ENCODE data around the gene LINGO3.
"Not testable (repeated sequence)": the region's sequence is repeated elsewhere in the genome, so short reads cannot be mapped to it uniquely, and the experiment has no call there.

LINGO3 gene

GRCh38 chr19:2303211-2303798, 4.6 kb downstream of the LINGO3 start:
- DNase-seq: no peak

GRCh38 chr19:2302319-2303210, 5.4 kb downstream of the LINGO3 start:
- no peak for DNase-seq

DNA sequence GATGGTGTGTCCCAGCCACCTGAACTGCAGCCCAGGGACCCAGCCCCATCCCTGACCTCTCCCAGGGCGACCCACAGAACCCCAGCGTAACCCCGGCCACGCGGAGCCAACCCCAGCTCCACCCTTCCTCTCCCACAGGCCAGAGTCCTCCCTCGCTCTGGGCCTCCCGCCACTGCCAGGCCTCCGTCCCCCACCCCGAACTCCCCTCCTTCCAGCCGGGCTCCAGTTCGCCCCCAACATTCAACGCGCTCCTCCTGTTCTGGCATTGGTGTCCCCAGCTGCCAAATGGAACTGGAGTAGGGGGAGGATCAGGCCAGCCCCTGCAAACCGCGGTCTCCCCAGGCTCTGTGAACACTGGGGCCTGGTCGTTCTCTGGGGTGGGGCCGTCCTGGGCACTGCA, 7.4 kb downstream of the LINGO3 start:
- no peak for DNase-seq

DNA sequence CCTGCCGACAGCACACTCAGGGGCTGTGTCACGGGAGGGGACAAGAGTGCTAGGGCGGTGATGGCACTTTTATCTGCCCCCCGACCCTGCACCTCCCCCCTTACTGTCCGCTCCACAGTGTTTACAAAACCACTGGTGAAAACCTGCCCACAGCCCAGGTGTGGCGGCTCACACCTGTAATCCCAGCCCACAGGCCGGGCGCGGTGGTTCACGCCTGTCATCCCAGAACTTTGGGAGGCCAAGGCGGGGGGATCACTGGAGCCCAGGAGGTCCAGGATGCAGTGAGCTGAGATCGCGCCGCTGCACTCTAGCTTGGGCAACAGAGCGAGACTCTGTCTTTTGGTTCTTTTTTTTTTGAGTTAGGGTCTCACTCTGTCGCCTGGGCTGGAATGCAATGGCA, 11.8 kb downstream of the LINGO3 start:
- DNase-seq: no peak

- no peak for DNase-seq
Measured at GRCh38 chr19:2294687-2295335, 13.1 kb downstream of the LINGO3 start.

DNA sequence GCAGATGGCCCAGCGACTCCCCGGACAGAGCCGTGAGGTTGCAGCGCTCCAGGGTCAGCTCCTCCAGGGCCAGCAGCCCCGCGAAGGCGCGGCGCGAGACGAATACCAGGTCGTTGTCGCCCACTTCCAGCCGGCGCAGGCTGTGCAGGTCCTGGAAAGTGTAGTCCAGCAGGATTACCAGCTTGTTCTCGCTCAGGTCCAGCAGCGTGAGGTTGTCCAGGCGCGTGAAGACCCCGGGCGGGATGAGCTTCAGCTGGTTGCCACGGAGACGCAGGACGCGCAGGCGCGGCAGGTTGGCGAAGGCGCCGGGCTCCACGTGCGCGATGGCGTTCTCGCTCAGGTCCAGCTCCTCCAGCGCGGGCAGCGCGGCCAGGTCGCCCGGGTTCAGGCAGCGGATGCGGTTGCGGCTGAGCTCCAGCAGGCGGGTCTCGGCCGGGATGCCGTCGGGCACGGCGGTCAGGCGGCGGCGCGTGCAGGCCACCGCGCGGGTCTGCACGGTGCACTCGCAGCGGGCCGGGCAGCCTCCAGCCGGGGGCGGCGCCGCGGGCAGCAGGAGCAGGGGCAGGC, 16.7 kb downstream of the LINGO3 start:
- DNase-seq: no peak

- no peak for DNase-seq
Measured at GRCh38 chr19:2290441-2291184, 17.3 kb downstream of the LINGO3 start.

DNA sequence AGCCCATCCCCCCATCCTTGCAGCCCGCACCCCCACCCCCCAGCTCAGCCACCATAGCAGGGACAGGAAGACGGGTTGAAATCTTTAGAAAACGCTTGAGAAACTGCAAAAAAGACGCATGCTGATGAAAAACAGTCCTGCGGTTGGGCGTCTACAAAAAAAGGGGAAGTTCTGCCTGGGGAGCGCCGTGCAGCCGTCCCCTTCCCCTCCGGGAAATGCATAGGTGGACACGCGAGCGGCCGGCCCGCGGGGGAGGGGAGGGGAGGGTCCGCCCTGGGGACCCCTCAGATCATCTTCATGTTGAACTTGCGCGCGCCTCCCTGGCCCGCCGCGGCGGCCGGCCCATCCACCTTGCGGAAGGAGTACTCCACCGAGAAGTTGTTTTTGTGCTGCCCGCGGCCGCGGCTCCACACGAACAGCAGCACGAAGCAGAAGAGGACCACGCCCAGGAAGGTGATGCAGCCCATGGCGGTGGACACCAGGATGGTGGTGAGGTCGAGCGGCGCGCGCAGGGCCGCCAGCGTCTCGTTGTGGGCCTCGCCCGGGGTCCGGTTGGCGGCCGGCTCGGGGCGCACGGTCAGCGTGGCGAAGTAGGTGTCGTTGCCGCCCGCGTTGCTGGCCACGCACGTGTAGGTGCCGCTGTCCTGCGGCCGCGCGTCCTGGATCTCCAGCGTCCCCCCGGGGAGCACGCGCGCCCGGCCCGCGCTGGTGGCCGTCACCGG, 18.1 kb downstream of the LINGO3 start:
- DNase-seq: peak; percentile 84

DNA sequence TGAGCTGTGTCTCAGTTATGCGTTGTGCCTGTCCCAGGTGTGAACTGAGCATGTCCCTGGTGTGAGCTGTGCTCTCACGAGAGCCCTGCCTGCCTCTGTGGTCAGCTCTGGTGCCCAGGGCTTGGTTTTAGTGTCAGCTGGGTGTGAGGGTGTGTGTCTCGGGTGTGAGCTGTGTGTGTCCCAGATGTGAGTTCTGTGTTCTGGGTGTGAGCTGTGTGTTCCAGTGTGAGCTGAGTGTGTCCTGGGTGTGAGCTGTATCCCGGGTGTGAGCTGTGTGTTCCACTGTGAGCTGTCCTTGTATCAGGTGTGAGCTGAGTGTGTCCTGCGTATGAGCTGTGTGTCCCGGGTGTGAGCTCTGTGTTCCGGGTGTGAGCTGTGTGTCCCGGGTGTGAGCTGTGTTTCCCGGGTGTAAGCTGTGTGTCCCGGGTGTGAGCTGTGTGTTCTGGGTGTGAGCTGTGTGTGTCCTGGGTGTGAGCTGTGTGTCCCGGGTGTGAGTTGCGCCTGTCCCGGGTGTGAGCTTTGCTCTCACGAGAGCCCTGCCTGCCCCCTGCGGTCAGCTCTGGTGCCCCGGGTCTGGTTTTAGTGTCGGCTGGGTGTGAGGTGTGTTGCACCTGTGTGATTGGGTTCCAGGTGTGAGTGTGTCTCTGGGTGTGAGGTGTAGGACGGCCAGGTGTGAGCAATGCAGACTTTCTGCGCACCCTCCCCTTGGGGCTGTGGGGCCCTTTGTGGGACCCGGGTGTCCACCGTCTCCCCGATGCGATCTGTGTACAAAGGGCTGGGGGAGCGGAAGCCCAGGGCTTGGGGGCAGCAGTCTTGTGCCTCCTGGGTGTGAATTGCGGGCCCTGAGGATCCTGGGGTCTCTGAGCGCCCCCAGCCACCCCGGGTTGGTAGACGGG, 18.9 kb downstream of the LINGO3 start:
- no peak for DNase-seq

DNA sequence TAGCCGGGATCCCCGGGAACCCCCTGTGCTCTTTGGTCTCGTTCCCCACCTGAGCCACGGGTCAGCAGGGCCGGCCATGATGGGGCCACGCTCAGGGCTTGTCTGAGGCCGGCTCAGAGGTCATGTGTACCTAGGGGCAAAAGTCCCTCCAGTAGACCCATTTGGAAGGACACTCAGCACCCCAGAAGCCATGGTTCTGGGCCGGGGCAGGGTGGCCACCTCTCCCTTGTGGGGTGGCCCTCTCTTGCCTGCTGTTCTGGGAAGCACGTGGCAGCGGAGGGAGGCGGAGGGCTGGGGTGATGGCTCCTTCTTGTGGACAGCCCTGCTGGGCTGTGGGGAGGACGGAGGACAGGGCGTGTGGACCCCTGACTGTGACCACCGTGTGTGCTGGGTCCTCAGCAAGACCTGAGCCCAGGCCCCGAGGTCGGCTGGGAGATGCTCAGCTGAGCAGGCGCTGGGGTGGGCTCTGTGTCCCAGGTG, 19.6 kb downstream of the LINGO3 start:
- no peak for DNase-seq

DNA sequence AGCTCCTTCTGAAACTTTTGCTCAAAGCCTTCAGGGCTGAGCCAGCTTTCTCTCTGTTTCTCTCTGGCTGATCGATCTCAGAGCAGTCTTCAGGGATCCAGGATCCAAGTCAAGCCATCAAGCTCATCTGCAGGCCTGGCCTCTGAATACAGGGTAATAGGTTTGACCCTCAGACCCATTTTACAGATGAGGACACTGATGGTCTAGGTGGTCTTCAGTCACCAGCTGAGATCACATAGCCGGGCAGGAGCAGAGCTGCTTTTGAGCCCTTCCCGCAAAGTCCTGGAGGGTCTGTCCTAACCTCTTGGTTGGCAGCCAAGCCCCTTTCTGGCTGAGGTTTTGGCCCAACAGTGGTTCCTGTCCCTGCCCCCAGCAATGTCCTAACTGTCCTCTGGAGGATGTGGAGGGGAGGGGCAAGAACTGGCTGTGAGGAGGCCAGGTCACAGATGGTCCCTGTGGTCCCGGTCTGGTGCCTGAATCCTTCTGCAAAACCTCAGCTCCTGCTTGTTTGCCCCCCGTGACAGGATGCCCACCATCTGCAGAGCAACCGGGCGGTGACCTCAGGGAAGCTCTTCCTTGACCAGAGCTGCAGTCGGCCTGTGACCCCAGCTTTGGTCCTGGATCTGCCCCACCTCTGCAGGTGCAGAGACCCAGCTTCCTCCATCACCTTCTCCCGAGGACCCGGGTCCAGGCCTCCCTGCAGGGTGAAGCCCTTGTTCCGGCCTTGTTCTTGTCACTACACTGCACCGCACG, 20.2 kb downstream of the LINGO3 start:
- no peak for DNase-seq

GRCh38 chr19:2286402-2287140, 21.4 kb downstream of the LINGO3 start:
- DNase-seq: no peak

- no peak for DNase-seq
Measured at GRCh38 chr19:2283835-2284507, 24.0 kb downstream of the LINGO3 start.

DNA sequence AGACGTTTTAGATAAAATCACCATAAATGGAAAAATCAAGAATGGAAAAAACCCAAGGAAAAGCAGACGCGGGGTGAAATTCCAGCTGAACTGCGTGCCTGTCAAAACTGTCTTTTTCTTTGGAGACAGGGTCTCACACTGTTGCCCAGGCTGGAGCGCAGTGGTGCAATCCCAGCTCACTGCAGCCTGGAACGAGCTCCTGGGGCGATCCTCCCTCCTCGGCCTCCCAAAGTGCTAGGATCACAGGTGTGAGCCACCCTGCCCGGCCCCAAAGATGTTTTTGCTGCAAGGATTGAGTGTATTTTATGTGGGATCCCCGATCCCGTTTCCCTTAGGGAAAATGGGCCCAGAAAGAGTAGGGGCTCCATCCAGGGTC, 25.1 kb downstream of the LINGO3 start:
- DNase-seq: no peak

GRCh38 chr19:2282062-2282861, 25.7 kb downstream of the LINGO3 start, which contains the start of gene PEAK3:
Gene PEAK3 (minus strand): TSS chr19:2282175. CDS start chr19:2280931, 1,244 bp downstream.
- no peak for DNase-seq

DNA sequence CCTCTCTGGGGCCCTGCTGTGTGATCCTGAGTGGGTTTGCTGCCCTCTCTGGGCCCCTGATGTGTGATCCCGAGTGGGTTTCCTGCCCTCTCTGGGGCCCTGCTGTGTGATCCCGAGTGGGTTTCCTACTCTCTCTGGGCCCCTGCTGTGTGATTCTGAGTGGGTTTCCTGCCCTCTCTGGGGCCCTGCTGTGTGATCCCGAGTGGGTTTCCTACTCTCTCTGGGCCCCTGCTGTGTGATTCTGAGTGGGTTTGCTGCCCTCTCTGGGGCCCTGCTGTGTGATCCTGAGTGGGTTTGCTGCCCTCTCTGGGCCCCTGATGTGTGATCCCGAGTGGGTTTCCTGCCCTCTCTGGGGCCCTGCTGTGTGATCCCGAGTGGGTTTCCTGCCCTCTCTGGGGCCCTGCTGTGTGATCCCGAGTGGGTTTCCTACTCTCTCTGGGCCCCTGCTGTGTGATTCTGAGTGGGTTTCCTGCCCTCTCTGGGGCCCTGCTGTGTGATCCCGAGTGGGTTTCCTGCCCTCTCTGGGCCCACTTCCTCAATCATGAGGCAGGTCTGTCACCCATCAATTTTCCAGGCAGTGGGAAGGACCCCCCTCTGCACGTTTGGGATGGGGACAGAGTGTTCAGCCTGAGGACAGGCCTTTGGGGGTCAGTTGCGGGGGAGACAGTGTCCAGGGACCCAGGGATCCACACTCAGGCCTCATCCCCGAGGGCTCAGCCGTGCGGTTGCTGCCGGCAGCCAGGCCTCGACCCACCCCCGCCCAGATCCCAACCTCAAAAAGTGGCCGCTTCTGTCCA, 26.5 kb downstream of the LINGO3 start:
- not testable (repeated sequence) for DNase-seq

Measured in SIG-M5 (cell line).